HG03442 (cell line): ENCODE measurements around the gene C5orf52.
"Not testable (repeated sequence)": the region's sequence is repeated elsewhere in the genome, so short reads cannot be mapped to it uniquely, and the experiment has no call there.

ENCODE experiments used
- ATAC-seq: cut with Tn5 transposase; IDR thresholded peaks from one replicate; pipeline ENCODE4 v1.9.1; 2021; ENCODE audit warnings: mild to moderate bottlenecking, moderate library complexity; ENCODE audit not compliant: unreplicated experiment

Gene C5orf52

DNA sequence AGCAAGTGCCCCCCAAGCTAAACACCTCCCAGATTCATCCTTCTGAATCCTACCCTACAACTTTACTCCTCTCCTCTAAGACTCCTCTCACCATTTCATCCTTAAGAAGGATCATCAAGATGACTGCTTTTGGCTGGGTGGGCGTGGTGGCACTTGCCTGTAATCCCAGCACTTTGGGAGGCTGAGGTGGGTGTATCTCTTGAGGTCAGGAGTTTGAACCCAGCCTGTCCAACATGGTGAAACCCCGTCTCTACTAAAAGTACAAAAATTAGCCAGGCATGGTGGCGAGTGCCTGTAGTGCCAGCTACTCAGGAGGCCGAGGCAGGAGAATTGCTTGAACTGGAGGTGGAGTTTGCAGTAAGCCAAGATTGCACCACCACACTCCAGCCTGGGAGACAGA, 3.0 kb downstream of the C5orf52 start:
- ATAC-seq: not testable (repeated sequence)

DNA sequence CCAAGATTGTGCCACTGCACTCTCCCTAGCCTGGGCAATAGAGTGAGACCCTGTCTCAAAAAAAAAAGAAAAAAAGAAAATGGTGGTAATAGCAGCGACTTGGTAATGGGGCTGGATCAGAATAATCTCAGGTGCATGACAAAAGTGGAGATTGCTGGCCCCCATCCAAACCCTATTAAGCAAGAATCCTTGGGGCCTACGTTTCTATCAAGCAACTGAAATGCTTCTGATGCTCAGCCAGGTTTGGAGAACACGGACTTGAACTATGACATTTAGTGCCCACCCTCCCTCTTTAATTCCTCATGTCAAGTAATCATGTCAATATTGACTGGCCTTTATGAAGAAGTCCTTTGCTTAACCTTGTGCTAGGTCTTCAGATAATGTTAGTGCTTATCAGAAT, 6.6 kb downstream of the C5orf52 start:
- ATAC-seq: no peak

DNA sequence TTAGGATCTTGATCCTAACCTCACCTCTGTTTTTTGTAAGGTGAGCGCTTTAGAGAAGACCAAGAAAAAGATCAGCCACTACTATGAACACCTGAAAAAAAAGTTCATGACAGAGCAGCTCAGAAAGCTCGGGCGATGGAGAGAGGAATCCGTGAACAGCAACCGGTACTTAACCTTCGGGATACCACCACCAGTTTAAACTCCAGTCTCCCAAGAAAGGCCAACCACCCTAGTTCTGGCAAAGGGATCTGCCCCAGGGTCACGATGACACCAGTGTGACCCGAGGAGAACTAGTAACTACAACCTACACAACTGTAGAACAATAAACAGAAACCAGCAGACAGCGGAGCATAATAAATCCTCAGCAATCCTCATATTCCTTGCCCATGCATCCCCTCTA, 8.5 kb downstream of the C5orf52 start:
- no peak for ATAC-seq

DNA sequence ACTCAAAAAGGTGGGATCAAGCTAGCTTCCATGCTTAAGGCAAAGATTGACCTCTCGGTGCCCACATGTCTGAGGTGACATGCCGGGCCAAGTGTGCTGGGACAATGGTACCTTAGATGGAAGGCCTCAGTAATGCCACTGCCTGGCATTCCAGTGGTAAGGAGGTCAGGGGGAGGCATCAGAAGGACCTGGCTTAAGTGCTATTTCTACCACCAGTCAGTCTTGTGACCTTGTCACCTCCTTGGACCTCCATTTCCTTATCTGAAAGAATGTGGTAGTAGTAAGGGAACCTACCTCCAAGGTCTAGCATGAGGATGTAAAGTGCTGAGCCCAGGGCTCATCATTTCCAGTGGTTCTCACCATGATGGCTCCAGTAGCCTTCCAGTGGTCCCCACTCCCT, 8.9 kb downstream of the C5orf52 start:
- no peak for ATAC-seq

DNA sequence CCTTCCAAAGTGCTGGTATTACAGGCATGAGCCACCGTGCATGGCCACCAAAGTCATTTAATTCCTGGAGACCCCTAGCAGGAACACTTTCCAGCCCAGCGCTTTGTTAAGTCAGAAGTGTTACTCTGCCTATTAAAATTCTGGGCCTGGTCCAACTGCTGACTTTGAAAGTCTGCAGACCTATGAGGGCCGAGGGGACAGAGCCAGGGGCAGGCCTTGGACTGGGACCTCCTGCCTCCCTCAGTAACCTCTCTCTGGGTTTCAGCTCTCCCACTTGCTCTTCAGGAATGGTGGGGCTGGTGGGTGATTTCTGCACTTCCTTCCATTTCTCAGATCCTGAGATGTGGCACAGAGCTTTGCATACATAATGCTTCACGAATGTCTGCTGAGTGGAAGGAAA, 9.7 kb downstream of the C5orf52 start:
- ATAC-seq: no peak

DNA sequence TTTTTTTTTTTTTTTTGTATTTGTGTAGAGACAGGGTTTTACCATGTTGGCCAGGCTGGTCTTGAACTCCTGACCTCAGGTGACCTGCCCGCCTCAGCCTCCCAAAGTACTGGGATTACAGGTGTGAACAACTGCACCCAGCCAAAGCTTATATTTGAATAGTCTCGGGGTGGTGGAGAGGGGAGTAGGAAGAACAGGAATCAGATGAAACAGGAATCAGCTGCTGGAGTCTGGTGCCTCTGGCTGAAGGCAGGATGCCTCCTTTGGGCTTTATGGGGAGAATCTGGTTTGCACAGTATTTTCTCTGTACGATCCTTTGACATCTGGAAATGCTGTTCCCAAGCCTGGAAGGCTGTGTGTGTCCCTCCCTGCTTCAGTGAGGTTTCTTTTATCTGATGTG, 10.9 kb downstream of the C5orf52 start:
- ATAC-seq: no peak

DNA sequence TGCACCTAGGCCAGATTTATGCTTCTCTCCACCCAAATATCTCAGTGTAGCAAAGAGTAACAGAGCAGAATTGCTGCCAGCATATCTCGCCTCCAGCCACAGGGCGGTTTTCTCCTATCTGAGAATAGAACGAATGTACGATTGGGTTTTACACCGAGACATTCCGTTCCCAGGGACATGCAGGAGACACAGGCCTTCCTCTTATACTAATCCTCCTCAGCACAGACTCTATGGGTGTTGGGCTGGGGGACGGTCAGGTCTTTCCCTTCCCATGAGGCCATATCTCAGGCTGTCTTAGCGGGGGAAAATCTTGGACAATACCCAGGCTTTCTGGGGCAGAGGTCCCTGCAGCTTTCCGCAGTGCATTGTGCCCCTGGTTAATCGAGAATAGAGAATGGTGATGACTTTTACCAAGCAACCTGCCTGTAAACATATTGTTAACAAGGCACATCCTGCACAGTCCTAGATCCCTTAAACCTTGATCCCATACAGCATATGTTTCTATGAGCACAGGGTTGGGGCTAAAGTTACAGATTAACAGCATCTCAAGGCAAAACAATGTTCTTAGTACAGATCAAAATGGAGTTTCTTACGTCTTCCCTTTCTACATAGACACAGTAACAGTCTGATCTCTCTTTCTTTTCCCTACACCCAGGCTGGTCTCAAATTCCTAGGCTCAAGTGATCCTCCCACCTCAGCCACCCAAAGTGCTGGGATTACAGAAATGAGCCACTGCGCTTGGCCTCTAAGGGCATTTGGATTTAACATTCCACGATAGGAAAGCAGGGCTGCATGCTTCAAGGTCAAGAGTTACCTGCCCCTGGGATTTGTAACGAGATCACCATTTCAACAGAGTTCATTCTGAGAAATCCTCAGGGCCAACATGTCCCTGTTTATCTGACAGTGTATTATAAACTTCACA, 15.2 kb downstream of the C5orf52 start:
- not testable (repeated sequence) for ATAC-seq

DNA sequence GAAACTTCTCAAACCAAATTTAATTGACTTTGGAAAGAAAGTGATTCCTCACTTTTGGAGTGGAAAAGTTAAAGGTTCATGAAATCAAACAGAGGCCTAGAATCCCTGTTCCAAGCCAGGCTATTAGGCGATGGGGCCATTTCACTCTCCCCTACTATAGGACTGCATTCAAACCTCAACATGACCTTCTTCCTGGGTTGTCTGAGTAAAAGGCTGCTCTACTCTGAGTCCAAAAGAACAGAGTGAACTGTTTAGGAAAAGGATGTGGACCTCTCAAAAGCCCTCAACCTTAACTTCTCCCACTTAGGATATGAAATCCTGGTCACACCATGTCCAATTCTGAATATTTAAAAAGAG, 15.8 kb downstream of the C5orf52 start:
- ATAC-seq: no peak

DNA sequence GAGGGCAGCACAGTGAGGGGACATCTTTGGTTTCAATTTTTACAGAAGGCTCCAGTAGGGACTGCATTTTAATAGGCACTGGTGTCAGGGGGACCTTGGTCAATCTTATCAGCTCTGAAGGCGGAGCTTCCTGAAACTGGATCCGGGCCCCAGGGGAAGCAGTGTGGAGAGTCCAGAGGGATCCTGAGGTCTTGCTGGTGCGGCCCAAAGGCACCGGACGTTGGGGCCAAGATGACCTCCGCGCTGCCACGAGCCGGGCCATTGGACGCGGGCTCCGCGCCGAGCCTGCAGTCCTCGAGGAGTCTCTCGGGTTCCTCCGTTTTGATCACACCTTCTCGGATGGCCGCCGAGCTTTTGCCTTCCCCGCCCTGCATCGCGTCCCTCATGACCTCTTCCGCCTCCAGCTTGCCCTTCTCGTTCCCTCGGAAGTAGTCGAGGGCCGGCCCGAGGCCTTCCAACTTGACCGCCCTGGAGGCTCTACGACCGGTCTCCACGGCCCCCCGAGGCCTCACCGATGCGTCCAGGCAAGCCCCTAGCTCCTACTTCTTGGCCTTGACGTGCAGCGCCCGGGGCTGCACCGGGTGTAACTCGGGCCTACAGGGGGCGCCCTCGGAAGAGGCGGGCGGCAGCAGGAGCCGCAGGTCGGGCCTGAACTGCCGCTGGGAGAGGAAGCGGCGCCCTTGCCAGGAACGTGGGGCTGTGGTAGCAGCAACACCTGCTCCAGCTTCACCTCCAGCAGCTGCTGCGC, 18.8 kb downstream of the C5orf52 start:
- ATAC-seq: no peak

DNA sequence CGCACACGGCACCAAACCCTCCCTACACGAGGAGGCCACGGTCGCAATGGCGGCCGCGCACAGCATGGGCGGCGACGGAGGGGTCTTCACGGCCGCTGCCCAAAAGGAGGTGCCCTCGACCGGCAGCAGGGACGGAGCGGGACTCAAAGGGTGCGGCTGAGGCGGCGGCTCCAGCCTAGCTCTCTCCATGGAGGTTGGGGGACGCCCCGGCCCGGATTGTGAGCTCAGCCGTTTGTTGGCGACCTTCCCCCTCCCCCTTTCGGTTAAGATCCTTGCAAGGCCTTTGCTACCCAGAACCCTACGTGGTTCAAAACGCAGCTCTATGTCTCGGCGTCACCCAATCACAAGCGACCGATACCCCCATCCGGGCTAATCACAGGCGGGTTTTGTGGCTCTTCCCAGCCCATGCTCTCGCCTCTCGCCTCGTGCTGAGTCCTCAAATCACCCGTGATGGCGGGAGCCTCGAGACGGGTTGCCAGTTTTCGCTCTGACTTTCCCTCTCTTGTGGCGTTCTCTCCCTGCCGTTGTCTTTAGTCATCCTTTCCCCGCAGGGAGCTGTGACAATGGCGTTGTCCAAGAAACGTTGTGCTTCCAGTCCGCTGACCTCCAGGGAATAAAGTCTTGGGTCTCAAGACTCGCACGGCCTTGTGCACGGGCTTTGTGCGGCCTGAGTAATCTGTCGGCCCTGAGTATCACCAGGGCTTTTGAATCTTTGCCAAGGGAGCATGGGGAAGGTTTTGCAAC, 19.5 kb downstream of the C5orf52 start:
- no peak for ATAC-seq

DNA sequence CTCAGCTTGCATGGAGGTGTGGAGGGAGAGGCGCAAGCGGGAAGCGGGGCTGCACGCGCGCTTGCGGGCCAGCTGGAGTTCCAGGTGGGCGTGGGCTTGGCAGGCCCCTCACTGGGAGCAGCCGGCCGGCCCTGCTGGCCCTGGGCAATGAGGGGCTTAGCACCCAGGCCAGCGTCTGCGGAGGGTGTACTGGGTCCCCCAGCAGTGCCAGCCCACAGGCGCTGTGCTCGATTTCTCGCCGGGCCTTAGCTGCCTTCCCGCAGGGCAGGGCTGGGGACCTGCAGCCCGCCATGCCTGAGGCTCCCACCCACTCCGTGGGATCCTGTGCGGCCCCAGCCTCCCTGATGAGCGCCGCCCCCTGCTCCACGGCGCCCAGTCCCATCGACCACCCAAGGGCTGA, 22.5 kb downstream of the C5orf52 start:
- not testable (repeated sequence) for ATAC-seq

DNA sequence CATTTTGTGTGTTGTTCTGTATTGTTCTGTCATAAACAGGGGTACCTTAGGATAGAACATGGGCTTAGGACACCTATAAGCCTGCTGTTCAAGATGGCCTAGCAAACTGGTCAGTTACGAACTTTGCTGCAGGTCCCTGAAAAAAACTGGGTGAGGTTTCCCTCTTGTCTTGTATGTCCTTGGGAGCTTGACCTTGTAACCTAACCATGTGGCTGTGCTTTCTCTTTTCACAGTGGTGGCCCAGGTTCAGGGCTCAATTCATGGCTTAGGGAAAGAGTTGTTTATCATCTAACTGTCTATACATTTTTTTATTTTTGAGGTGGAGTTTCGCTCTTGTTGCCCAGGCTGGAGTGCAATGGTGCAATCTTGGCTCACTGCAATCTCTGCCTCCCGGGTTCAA, 24.8 kb downstream of the C5orf52 start:
- ATAC-seq: not testable (repeated sequence)

DNA sequence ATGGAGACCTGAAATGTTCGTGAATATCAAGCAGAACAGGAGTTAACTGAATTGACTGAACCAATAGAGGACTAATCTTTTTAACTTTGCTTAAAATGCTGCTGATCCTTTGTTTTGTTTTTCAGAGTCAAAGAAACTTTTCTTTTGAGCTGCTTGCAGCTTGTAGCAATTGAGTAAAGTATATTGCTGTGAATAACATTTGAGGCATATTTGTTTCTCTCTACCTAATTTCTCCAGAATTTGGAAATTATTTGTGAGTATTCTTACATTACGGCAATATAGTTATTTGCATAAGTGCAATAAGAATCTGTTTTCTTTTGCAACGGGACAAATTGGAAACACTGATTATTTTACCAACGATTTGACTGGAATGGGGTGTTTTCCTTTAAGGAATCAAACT, 27.3 kb downstream of the C5orf52 start:
- ATAC-seq: not testable (repeated sequence)

DNA sequence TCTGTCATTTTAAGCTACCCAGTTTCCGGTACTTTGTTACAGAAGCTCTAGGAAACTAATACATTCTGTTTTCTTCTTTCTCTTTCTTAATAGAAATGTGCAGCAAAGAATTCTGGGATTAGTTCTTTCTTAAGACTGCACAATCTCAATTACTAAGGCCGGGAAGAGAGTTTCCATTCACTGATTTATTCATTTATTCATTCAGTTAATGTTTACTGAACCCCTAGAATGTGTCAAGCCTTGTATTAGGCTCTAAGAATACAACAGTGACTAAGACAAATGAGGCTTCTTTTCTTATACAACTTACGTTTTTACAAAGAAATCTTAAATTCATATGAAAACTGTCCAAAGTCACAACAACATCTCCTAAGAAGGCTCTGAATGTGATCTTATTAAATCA, 32.4 kb downstream of the C5orf52 start:
- no peak for ATAC-seq

DNA sequence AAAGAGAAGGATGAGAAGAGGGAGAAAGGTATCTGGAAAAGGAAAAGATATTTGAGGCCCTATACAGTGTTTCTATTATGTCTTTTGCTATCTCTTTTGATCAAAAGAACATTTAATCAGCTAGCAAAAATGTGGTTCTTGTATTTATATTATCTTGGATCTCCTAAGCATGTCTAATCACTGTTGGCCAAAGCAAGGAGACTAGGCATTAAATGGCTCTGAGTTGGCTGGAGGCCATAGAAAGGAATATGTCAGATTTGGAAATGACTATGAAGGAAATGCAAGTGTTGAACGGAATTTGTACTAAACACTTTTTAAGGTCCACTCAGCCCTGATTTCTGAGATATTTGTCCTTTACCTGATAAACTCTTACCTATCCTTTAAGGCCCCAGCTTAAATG, 37.5 kb downstream of the C5orf52 start:
- ATAC-seq: no peak

DNA sequence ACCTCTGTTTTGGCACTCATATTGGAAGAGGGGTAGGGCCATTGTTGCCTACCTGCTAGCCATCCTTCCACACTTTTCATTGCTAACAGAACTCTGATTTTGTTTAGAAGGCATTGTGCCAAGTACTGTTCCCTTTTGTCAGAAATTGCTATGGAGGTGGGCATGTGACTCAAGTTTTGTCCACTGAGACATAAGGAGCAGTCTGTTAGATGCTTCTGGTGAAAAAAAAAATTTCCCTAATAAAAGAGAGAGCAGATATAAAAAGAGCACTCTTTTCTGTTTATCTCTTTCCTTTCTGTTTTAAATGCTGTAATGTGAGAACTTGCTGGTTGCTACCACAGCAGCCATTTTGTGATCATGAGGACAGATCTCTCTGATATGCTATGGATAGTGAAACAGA, 38.0 kb downstream of the C5orf52 start:
- no peak for ATAC-seq

DNA sequence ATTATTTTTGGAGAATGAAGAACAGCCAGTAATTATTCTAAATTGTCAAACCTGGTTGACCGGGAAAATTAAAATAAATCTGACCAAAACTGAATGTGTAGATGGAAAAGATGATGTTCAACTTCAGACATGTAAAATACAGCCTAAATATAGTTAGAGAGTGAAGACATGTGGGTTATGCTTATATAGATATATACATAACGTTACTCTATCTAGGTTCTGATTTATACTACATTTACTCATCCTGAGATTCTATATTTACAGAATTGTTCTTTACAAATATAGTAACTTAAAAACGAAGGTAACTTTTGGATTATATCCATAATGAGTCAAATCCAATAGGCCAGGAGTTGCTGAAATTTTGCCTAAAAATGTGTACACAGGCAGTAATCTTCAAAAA, 39.1 kb downstream of the C5orf52 start:
- ATAC-seq: no peak

DNA sequence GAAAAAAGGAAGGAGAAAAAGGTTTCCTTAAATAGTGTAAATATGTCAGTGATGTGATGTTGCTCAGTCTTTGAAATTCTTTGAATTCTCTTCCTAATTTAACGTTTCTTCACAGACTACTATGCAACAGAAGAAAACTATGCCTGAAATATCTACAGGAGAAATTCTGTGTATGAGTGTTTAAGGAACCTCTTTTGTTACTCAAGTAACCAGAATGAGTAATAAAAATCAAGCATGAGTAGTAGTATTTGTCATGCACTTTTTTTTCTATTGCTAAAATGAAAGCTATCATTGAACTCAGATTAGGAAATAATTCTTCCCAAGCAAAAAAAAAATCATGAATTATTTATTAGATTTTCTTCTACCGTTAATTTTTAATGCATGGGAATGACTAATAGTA, 39.5 kb downstream of the C5orf52 start:
- no peak for ATAC-seq

DNA sequence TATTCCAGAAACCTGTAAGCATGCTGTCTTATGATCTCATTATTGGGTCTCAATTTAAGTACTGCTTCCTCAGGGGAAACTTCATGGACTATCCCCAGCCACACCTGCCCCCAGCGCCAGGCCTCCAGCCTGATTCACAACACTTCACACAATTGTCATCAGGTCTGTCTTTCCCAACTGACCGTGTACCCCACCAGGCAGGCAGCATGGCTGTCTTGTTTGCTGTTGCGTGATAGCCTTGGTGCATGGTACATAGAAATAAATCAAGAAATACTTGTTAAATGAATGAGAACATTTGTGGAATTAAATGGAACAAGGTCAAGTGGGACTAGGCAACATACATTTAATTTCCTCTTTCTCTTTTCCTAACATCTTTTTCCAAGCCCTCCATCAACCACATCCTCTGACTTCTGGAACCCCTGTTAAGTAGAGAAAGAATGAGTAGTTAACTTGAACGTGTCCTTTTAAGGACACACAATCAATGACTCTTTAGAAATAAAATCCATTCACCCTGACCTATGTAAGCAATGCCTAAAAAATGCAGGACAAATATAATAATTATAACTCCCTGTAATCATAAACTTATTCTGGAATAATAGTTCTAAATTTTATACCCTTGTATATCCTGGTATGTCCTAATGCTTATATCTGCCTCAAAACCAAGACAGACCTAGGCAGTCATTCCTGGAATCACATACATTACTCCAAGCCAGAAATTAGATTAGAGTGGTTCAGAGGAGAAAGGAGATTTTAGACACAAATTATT, 42.7 kb downstream of the C5orf52 start:
- no peak for ATAC-seq

DNA sequence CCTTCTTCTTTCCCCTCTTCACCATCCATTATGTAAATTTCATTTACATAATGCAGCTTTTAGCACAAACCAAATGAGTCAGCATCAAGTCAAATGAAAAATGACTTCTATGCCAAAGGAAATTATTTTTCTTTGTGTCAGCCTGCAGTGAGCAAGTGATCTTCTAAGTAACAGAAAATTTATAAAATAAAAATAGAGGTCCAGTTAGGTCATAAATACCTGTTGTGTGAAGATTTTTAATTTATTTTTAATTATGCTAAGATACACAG, 43.2 kb downstream of the C5orf52 start:
- no peak for ATAC-seq

DNA sequence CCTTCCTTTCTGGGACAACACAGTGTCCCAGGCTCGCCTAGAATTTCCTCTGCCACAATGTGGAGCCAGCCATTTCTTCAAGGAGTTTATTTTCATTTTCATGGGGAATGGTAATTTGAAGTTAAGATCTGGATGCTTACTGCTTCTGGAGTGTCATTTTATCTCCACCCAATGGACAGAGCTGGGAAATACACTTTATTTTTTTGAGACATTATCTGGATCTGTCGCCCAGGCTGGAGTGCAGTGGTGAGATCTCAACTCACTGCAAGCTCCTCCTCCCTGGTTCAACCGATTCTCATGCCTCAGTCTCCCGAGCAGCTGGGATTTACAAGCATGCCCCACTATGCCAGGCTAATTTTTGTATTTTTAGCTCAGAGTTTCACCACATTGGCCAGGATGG, 47.2 kb downstream of the C5orf52 start:
- no peak for ATAC-seq
